Smooth muscle cell (in vitro differentiated cells): Measurements from ENCODE around the gene PTTG2. TPM values are rescaled to one million over a fixed set of nuclear protein-coding genes. Genes with fewer than 3 reads are reported as not detected.

Experiments
- DNase-seq: peaks from one replicate; lab custom pipeline; 2025; ENCODE audit not compliant: unreplicated experiment; lab: John Stamatoyannopoulos, UW
- H2AFZ ChIP-seq: fragments of 200-600 bp; sonication (generic); 2 replicates; pipeline ENCODE4 v1.6.0; 2016; ENCODE audit warnings: antibody characterized with exemption, low read depth, mild to moderate bottlenecking
- H3F3A ChIP-seq: fragments of 200-600 bp; sonication (generic); 2 replicates; pipeline ENCODE4 v1.6.0; 2017; ENCODE audit warnings: antibody characterized with exemption, low read depth
- H3K27ac ChIP-seq: fragments of 200-600 bp; sonication (generic); 2 replicates; pipeline ENCODE4 v1.5.1; 2016; ENCODE audit warnings: low read depth, mild to moderate bottlenecking
- H3K27me3 ChIP-seq: fragments of 200-600 bp; sonication (generic); 2 replicates; pipeline ENCODE4 v1.6.1; 2016; ENCODE audit warnings: low read depth, mild to moderate bottlenecking
- H3K36me3 ChIP-seq: fragments of 200-600 bp; sonication (generic); 2 replicates; pipeline ENCODE4 v1.5.1; 2016; ENCODE audit warnings: low read depth
- H3K4me1 ChIP-seq: fragments of 200-600 bp; sonication (generic); 2 replicates; pipeline ENCODE4 v1.5.1; 2016; ENCODE audit warnings: low read depth
- H3K4me2 ChIP-seq: fragments of 200-600 bp; sonication (generic); 2 replicates; pipeline ENCODE4 v1.6.0; 2016; ENCODE audit warnings: mild to moderate bottlenecking
- H3K4me3 ChIP-seq: fragments of 200-600 bp; sonication (generic); 2 replicates; pipeline ENCODE4 v1.5.1; 2016; ENCODE audit warnings: mild to moderate bottlenecking
- H3K79me2 ChIP-seq: fragments of 200-600 bp; sonication (generic); 2 replicates; pipeline ENCODE4 v1.6.0; 2016; ENCODE audit warnings: low read depth, mild to moderate bottlenecking
- H3K9ac ChIP-seq: fragments of 200-600 bp; sonication (generic); 2 replicates; pipeline ENCODE4 v1.6.0; 2016; ENCODE audit warnings: low read depth
- H3K9me3 ChIP-seq: fragments of 200-600 bp; sonication (generic); replicated peaks from 2 replicates; pipeline ENCODE4 v1.5.1; 2016; ENCODE audit warnings: low read depth
- H4K20me1 ChIP-seq: fragments of 200-600 bp; sonication (generic); 2 replicates; pipeline ENCODE4 v1.6.0; 2016; ENCODE audit warnings: low read depth
- CTCF ChIP-seq: fragments of 200-600 bp; sonication (generic); IDR thresholded peaks from 2 replicates; pipeline ENCODE4 v1.5.1; 2017; ENCODE audit warnings: borderline replicate concordance, mild to moderate bottlenecking, antibody characterized with exemption; ENCODE audit not compliant: insufficient read depth, poor library complexity, severe bottlenecking
- WGBS: methylation state at CpG from one replicate; pipeline ENCODE4 v1.1.7; 2016; ENCODE audit warnings: low lambda C conversion rate; 5-methylcytosine and 5-hydroxymethylcytosine counted together
- polyA plus RNA-seq: library from polyadenylated mRNA; unstranded; fragments of >200 nt; fragmentation: Nextera tagmentation; extraction: Ambion mirVana; gene quantifications from 2 replicates; pipeline ENCODE4 v1.2.1, GENCODE V29; 2016
- total RNA-seq: library from RNA; depleted of rRNA; stranded (reverse); fragments of >200 nt; gene quantifications from 2 replicates; pipeline ENCODE4 v1.2.3, GENCODE V29; 2014

The PTTG2 gene
- total and polyA plus RNA-seq, 2 experiments from 2014 or later: not detected

- DNase-seq: no peak
- peak overlapping the region; percentile 65 for H2AFZ ChIP-seq
Measured at GRCh38 chr4:37976507-37976906, 16.3 kb downstream of the PTTG2 start.

GRCh38 chr4:37976991-37977470 is 16.8 kb downstream of the PTTG2 start:
- Histone ChIP-seq H3K4me1 (peaks cover 18% of the 10 kb centered on the region), H3K9me3 (no peaks in the 10 kb centered on the region), H3F3A (no peaks in the 10 kb centered on the region), H3K79me2 (peaks cover 38% of the 10 kb centered on the region), H3K9ac (peak overlapping the region; percentile 76), H2AFZ (peak overlapping the region; percentile 72), H4K20me1 (peaks cover 13% of the 10 kb centered on the region), H3K27ac (peak overlapping the region; percentile 71), H3K27me3 (no peaks in the 10 kb centered on the region), H3K4me3 (peak overlapping the region; percentile 82), H3K4me2 (peak overlapping the region; percentile 89), H3K36me3 (no peaks in the 10 kb centered on the region)
- peak; percentile 40 for DNase-seq
- no peak for TF ChIP-seq CTCF
- WGBS: 4% methylated on average over 26 of the region's 50 CpGs

More at GRCh38 chr4:37976507-37976906, 16.3 kb downstream of the PTTG2 start:
- H3F3A ChIP-seq: no peaks in the 10 kb centered on the region
- TF ChIP-seq CTCF: no peak
- H3K9ac ChIP-seq: no peak overlapping the region
- H3K27ac ChIP-seq: peak overlapping the region; percentile 35
- H3K36me3 ChIP-seq: no peaks in the 10 kb centered on the region
- peak overlapping the region; percentile 82 for H3K4me3 ChIP-seq
- H3K27me3 ChIP-seq: no peaks in the 10 kb centered on the region
- H3K4me2 ChIP-seq: peak overlapping the region; percentile 77
- no peaks in the 10 kb centered on the region for H3K9me3 ChIP-seq
- H3K79me2 ChIP-seq: peaks cover 38% of the 10 kb centered on the region
- H4K20me1 ChIP-seq: peaks cover 9% of the 10 kb centered on the region
- H3K4me1 ChIP-seq: peaks cover 14% of the 10 kb centered on the region
- 46% methylated on average over 3 of the region's 3 CpGs for WGBS

GRCh38 chr4:37977471-37978247 is 17.5 kb downstream of the PTTG2 start:
- WGBS: 1% methylated on average over 45 of the region's 74 CpGs
- TF ChIP-seq CTCF: peak; percentile 46
- H3K4me1 ChIP-seq: peaks cover 24% of the 10 kb centered on the region
- peak overlapping the region; percentile 72 for H2AFZ ChIP-seq
- no peaks in the 10 kb centered on the region for H3K27me3 ChIP-seq
- H3K9ac ChIP-seq: peak overlapping the region; percentile 76
- H3K79me2 ChIP-seq: peaks cover 38% of the 10 kb centered on the region
- H3K9me3 ChIP-seq: no peaks in the 10 kb centered on the region
- peak overlapping the region; percentile 82 for H3K4me3 ChIP-seq
- DNase-seq: peak; percentile 32
- peak overlapping the region; percentile 89 for H3K4me2 ChIP-seq
- H3K27ac ChIP-seq: peak overlapping the region; percentile 71
- H3K36me3 ChIP-seq: no peaks in the 10 kb centered on the region
- peaks cover 18% of the 10 kb centered on the region for H4K20me1 ChIP-seq
- no peaks in the 10 kb centered on the region for H3F3A ChIP-seq
